Measurements from ENCODE around the gene CPNE9. TPM values are rescaled to one million over a fixed set of nuclear protein-coding genes. Genes with fewer than 3 reads are reported as not detected.

Gene CPNE9
- total and polyA plus RNA-seq, 2 of the 8 experiments (the other 6 are each of a cell fraction or from before 2014, with no cell fraction given): 4.8 to 6.0 TPM

GRCh38 chr3:9779075-9779593 lies 75.5 kb downstream of the CPNE9 start:
- Histone ChIP-seq H2AFZ (ENCODE audit: low read length) (no peak overlapping the region), H3K4ac (replicated peaks; ENCODE audit: insufficient read length, low read depth, low read length) (no peak overlapping the region), H3K27me3 (replicated peaks in 1 of 4; ENCODE audit: control insufficient read depth in 3 of 4, extremely low read depth in 1 of 4, insufficient read depth in 3 of 4, low read length in 3 of 4) (peaks cover 0 to 3% (median 0%) of the 10 kb centered on the region in 4 experiments; a peak in 1 of 7 replicates), H3K4me2 (ENCODE audit: insufficient read depth in 1 of 2, low read depth in 2 of 2, low read length in 2 of 2) (no peak overlapping the region), H4K91ac (replicated peaks; ENCODE audit: insufficient read length, low read length) (no peak overlapping the region), H3K14ac (ENCODE audit: insufficient read length) (no peak overlapping the region), H3K4me1 (replicated peaks in 1 of 4; ENCODE audit: control insufficient read depth in 3 of 4, insufficient read depth in 4 of 4, low read length in 3 of 4) (no peaks in the 10 kb centered on the region), H3K4me3 (ENCODE audit: extremely low read depth in 1 of 4, insufficient read depth in 2 of 4, low read depth in 3 of 4, low read length in 4 of 4) (no peak overlapping the region), H3K9me3 (ENCODE audit: insufficient read depth in 2 of 2, low read depth in 1 of 2, low read length in 1 of 2) (no peaks in the 10 kb centered on the region), H2BK5ac (ENCODE audit: low read depth, low read length) (no peak overlapping the region), H3K79me1 (ENCODE audit: low read depth, low read length) (no peaks in the 10 kb centered on the region), H3K23ac (ENCODE audit: insufficient read length) (no peak overlapping the region), H3K79me2 (ENCODE audit: control insufficient read depth in 1 of 2, insufficient read depth in 2 of 2, low read length in 2 of 2) (no peaks in the 10 kb centered on the region), H2AK5ac (ENCODE audit: low read depth, low read length) (no peak overlapping the region), H3K36me3 (ENCODE audit: control insufficient read depth in 2 of 4, insufficient read depth in 4 of 4, low read length in 3 of 4) (peaks cover 2 to 20% (median 16%) of the 10 kb centered on the region in 4 experiments; a peak in 7 of 8 replicates), H3K27ac (ENCODE audit: low read depth, low read length) (no peak overlapping the region), H2BK12ac (ENCODE audit: low read depth, low read length) (no peak overlapping the region), H3K18ac (ENCODE audit: extremely low read depth, low read length) (no peak overlapping the region), H3K9ac (replicated peaks in 1 of 4; ENCODE audit: extremely low read depth in 1 of 4, low read depth in 3 of 4, low read length in 3 of 4) (no peak overlapping the region), H2BK15ac (ENCODE audit: low read length) (no peak overlapping the region), H2BK20ac (ENCODE audit: low read length) (no peak overlapping the region), H4K8ac (ENCODE audit: extremely low read depth, insufficient read depth, low read length) (no peak overlapping the region), H2BK120ac (replicated peaks; ENCODE audit: low read depth, low read length) (no peak overlapping the region), H3K23me2 (ENCODE audit: low read depth, low read length) (no peaks in the 10 kb centered on the region; the same call in 1 of the 2 replicates), H4K5ac (ENCODE audit: insufficient read length, low read depth, low read length) (no peak overlapping the region), H3K56ac (replicated peaks; ENCODE audit: insufficient read length, low read depth, low read length) (no peak overlapping the region), H4K20me1 (replicated peaks in 1 of 2; ENCODE audit: control insufficient read depth in 1 of 2, insufficient read depth in 2 of 2, low read length in 2 of 2) (no peaks in the 10 kb centered on the region)
- DNase-seq (ENCODE audit: low read depth in 1 of 2, low spot score in 2 of 2): no peak
- no peak for TF ChIP-seq SP4 (IDR thresholded peaks at IDR 0.05; ENCODE audit: low read length)
- POLR2A ChIA-PET (ENCODE audit: partially characterized antibody): interaction anchor here (1.7 to 2.6 kb wide), 3 partner anchors 10 to 48 kb away, joined by 3 to 6 read pairs (median 5); partner anchors contain the start of gene BRPF1
- WGBS, 2 experiments (ENCODE audit: extremely low coverage in 1 of 2, insufficient coverage in 1 of 2, insufficient read length in 1 of 2, insufficient replicate concordance in 2 of 2, low coverage in 1 of 2, low lambda C conversion rate in 2 of 2, missing lambda C conversion rate in 1 of 2): 87% methylated on average over 5 of the region's 6 CpGs; no CpG with 5 or more reads in 1 of the 2 experiments
- CTCF ChIA-PET (ENCODE audit: partially characterized antibody): no interaction called here
- FAIRE-seq: no peak

Other genes with a start within 250 kb of the CPNE9 start
- 16.9 and 20.9 TPM in 2 replicates for gene LHFPL4, start 150.0 kb upstream of the CPNE9 start, total RNA-seq (2021; fragmentation: NEBNext Ultra II Directional; extraction: Animal tissue kit (Norgen Biotek cat#: 25700))
- gene LHFPL4, start 150.0 kb upstream of the CPNE9 start, polyA plus RNA-seq (2011; rRNA removed): 5.0 and 5.5 TPM in 2 replicates
- 46.2 and 47.6 TPM in 2 replicates for gene MTMR14, start 54.3 kb upstream of the CPNE9 start, total RNA-seq (2021; fragmentation: NEBNext Ultra II Directional; extraction: Animal tissue kit (Norgen Biotek cat#: 25700))
- 55.3 and 58.0 TPM in 2 replicates for gene MTMR14, start 54.3 kb upstream of the CPNE9 start, polyA plus RNA-seq (2011; rRNA removed)
- 21.7 and 27.7 TPM in 2 replicates for gene BRPF1, start 27.9 kb downstream of the CPNE9 start, total RNA-seq (2021; fragmentation: NEBNext Ultra II Directional; extraction: Animal tissue kit (Norgen Biotek cat#: 25700))
- 11.3 and 16.3 TPM in 2 replicates for gene BRPF1, start 27.9 kb downstream of the CPNE9 start, polyA plus RNA-seq (2011; rRNA removed)
- 29.6 and 31.2 TPM in 2 replicates for gene OGG1, start 46.1 kb downstream of the CPNE9 start, total RNA-seq (2021; fragmentation: NEBNext Ultra II Directional; extraction: Animal tissue kit (Norgen Biotek cat#: 25700))
- gene OGG1, start 46.1 kb downstream of the CPNE9 start, polyA plus RNA-seq (2011; rRNA removed): 46.8 and 58.1 TPM in 2 replicates
- 4.8 and 4.9 TPM in 2 replicates for gene CAMK1, start 66.1 kb downstream of the CPNE9 start, total RNA-seq (2021; fragmentation: NEBNext Ultra II Directional; extraction: Animal tissue kit (Norgen Biotek cat#: 25700))
- 5.1 and 5.3 TPM in 2 replicates for gene CAMK1, start 66.1 kb downstream of the CPNE9 start, polyA plus RNA-seq (2011; rRNA removed)
- 50.3 and 55.2 TPM in 2 replicates for gene TADA3, start 88.6 kb downstream of the CPNE9 start, total RNA-seq (2021; fragmentation: NEBNext Ultra II Directional; extraction: Animal tissue kit (Norgen Biotek cat#: 25700))
- 43.4 and 51.2 TPM in 2 replicates for gene TADA3, start 88.6 kb downstream of the CPNE9 start, polyA plus RNA-seq (2011; rRNA removed)
- gene ARPC4, start 89.2 kb downstream of the CPNE9 start, total RNA-seq (2021; fragmentation: NEBNext Ultra II Directional; extraction: Animal tissue kit (Norgen Biotek cat#: 25700)): 153 and 154 TPM in 2 replicates
- 108 and 138 TPM in 2 replicates for gene ARPC4, start 89.2 kb downstream of the CPNE9 start, polyA plus RNA-seq (2011; rRNA removed)
- gene TTLL3, start 106.4 kb downstream of the CPNE9 start, total RNA-seq (2021; fragmentation: NEBNext Ultra II Directional; extraction: Animal tissue kit (Norgen Biotek cat#: 25700)): 4.3 and 5.9 TPM in 2 replicates
- gene TTLL3, start 106.4 kb downstream of the CPNE9 start, polyA plus RNA-seq (2011; rRNA removed): 8.9 and 11.4 TPM in 2 replicates
- gene RPUSD3, start 140.2 kb downstream of the CPNE9 start, total RNA-seq (2021; fragmentation: NEBNext Ultra II Directional; extraction: Animal tissue kit (Norgen Biotek cat#: 25700)): 63.8 and 68.4 TPM in 2 replicates
- gene RPUSD3, start 140.2 kb downstream of the CPNE9 start, polyA plus RNA-seq (2011; rRNA removed): 154 and 164 TPM in 2 replicates
- gene CIDEC, start 176.4 kb downstream of the CPNE9 start, total RNA-seq (2021; fragmentation: NEBNext Ultra II Directional; extraction: Animal tissue kit (Norgen Biotek cat#: 25700)): not detected in 2 replicates
- gene CIDEC, start 176.4 kb downstream of the CPNE9 start, polyA plus RNA-seq (2011; rRNA removed): not detected in 2 replicates
- gene JAGN1, start 186.8 kb downstream of the CPNE9 start, total RNA-seq (2021; fragmentation: NEBNext Ultra II Directional; extraction: Animal tissue kit (Norgen Biotek cat#: 25700)): 26.8 and 26.9 TPM in 2 replicates
- 42.9 and 51.6 TPM in 2 replicates for gene JAGN1, start 186.8 kb downstream of the CPNE9 start, polyA plus RNA-seq (2011; rRNA removed)
- gene IL17RE, start 199.0 kb downstream of the CPNE9 start, total RNA-seq (2021; fragmentation: NEBNext Ultra II Directional; extraction: Animal tissue kit (Norgen Biotek cat#: 25700)): 4.4 and 4.9 TPM in 2 replicates
- 3.4 and 3.8 TPM in 2 replicates for gene IL17RE, start 199.0 kb downstream of the CPNE9 start, polyA plus RNA-seq (2011; rRNA removed)
- 9.1 and 11.8 TPM in 2 replicates for gene IL17RC, start 213.3 kb downstream of the CPNE9 start, total RNA-seq (2021; fragmentation: NEBNext Ultra II Directional; extraction: Animal tissue kit (Norgen Biotek cat#: 25700))
- gene IL17RC, start 213.3 kb downstream of the CPNE9 start, polyA plus RNA-seq (2011; rRNA removed): 13.0 and 15.4 TPM in 2 replicates
- gene CRELD1, start 230.0 kb downstream of the CPNE9 start, total RNA-seq (2021; fragmentation: NEBNext Ultra II Directional; extraction: Animal tissue kit (Norgen Biotek cat#: 25700)): 12.4 and 12.9 TPM in 2 replicates
- gene CRELD1, start 230.0 kb downstream of the CPNE9 start, polyA plus RNA-seq (2011; rRNA removed): 15.1 and 19.1 TPM in 2 replicates
- gene PRRT3, start 248.6 kb downstream of the CPNE9 start, total RNA-seq (2021; fragmentation: NEBNext Ultra II Directional; extraction: Animal tissue kit (Norgen Biotek cat#: 25700)): 8.4 and 9.2 TPM in 2 replicates
- 9.0 and 10.0 TPM in 2 replicates for gene PRRT3, start 248.6 kb downstream of the CPNE9 start, polyA plus RNA-seq (2011; rRNA removed)